Astrocyte (in vitro differentiated cells and primary cell): ENCODE measurements around the gene BBS12. TPM values are rescaled to one million over a fixed set of nuclear protein-coding genes. Genes with fewer than 3 reads are reported as not detected.

Experiments used
- DNase-seq: peaks from one replicate; pipeline ENCODE4 v3.0.0-alpha.2; 2010; ENCODE audit warnings: low read depth
- FAIRE-seq: peaks from 2 replicates; lab custom pipeline; 2011; peaks lifted over from hg19 to GRCh38; lab: Jason Lieb, UNC
- H2AFZ ChIP-seq: 2 replicates; pipeline ENCODE4 v1.6.0; 2012; ENCODE audit warnings: low read depth, low read length, inconsistent platforms
- H3K27ac ChIP-seq: 2 replicates; pipeline ENCODE4 v1.5.1; 2011; ENCODE audit warnings: low read depth, low read length, inconsistent platforms
- H3K27me3 ChIP-seq: 2 replicates; pipeline ENCODE4 v1.6.0; 2011; ENCODE audit warnings: low read length, inconsistent platforms; ENCODE audit not compliant: insufficient read depth
- H3K36me3 ChIP-seq: 2 replicates; pipeline ENCODE4 v1.5.1; 2011; ENCODE audit warnings: low read length, inconsistent platforms; ENCODE audit not compliant: insufficient read depth
- H3K4me1 ChIP-seq: 2 replicates; pipeline ENCODE4 v1.5.1; 2011; ENCODE audit warnings: low read length, inconsistent platforms; ENCODE audit not compliant: insufficient read depth
- H3K4me2 ChIP-seq: 2 replicates; pipeline ENCODE4 v1.6.0; 2012; ENCODE audit warnings: low read length, inconsistent platforms
- H3K4me3 ChIP-seq: 2 replicates; pipeline ENCODE4 v1.5.1; 2011; ENCODE audit warnings: low read depth, mild to moderate bottlenecking, low read length, inconsistent platforms; ENCODE audit not compliant: insufficient read depth
- H3K79me2 ChIP-seq: 2 replicates; pipeline ENCODE4 v1.6.0; 2012; ENCODE audit warnings: mild to moderate bottlenecking, low read length, inconsistent platforms; ENCODE audit not compliant: insufficient read depth
- H3K9ac ChIP-seq: 2 replicates; pipeline ENCODE4 v1.6.0; 2012; ENCODE audit warnings: mild to moderate bottlenecking, low read length, inconsistent platforms
- H3K9me3 ChIP-seq: 2 replicates; pipeline ENCODE4 v1.5.1; 2012; ENCODE audit warnings: low read depth, mild to moderate bottlenecking, low read length, inconsistent platforms; ENCODE audit not compliant: insufficient read depth
- H4K20me1 ChIP-seq: 2 replicates; pipeline ENCODE4 v1.6.0; 2012; ENCODE audit warnings: low read length, inconsistent platforms; ENCODE audit not compliant: insufficient read depth
- H3K27ac Mint-ChIP-seq: one replicate; pipeline ENCODE4 v1.8.0; 2021; ENCODE audit warnings: mild to moderate bottlenecking, mixed read lengths; ENCODE audit not compliant: unreplicated experiment
- H3K27me3 Mint-ChIP-seq: one replicate; pipeline ENCODE4 v1.8.0; 2021; ENCODE audit warnings: low read depth, mixed read lengths; ENCODE audit not compliant: unreplicated experiment
- H3K36me3 Mint-ChIP-seq: one replicate; pipeline ENCODE4 v1.8.0; 2021; ENCODE audit warnings: low read depth, mixed read lengths; ENCODE audit not compliant: unreplicated experiment
- H3K4me1 Mint-ChIP-seq: one replicate; pipeline ENCODE4 v1.8.0; 2021; ENCODE audit warnings: low read depth, mixed read lengths; ENCODE audit not compliant: unreplicated experiment
- H3K4me3 Mint-ChIP-seq: one replicate; pipeline ENCODE4 v1.8.0; 2021; ENCODE audit warnings: mild to moderate bottlenecking, moderate library complexity, mixed read lengths; ENCODE audit not compliant: unreplicated experiment
- H3K9me3 Mint-ChIP-seq: one replicate; pipeline ENCODE4 v1.8.0; 2021; ENCODE audit warnings: mild to moderate bottlenecking, mixed read lengths; ENCODE audit not compliant: unreplicated experiment
- EZH2 ChIP-seq: IDR thresholded peaks from 2 replicates; pipeline ENCODE4 v1.6.1; 2012; ENCODE audit warnings: mild to moderate bottlenecking, low read length, inconsistent platforms; ENCODE audit not compliant: insufficient read depth
- total RNA-seq: library from RNA; stranded (reverse); gene quantifications from 2 replicates; pipeline ENCODE4 v1.2.1, GENCODE V29; 2021
- TF ChIP-seq, protein P1 (sequence below): IDR thresholded peaks from 2 replicates; pipeline ENCODE4 v1.5.1; 2011; ENCODE audit warnings: low read depth, mild to moderate bottlenecking, inconsistent platforms, low read length, moderate library complexity; ENCODE audit not compliant: insufficient read depth

The BBS12 gene
- total RNA-seq, 1 donor from 2014 or later: 4.7 TPM

DNA sequence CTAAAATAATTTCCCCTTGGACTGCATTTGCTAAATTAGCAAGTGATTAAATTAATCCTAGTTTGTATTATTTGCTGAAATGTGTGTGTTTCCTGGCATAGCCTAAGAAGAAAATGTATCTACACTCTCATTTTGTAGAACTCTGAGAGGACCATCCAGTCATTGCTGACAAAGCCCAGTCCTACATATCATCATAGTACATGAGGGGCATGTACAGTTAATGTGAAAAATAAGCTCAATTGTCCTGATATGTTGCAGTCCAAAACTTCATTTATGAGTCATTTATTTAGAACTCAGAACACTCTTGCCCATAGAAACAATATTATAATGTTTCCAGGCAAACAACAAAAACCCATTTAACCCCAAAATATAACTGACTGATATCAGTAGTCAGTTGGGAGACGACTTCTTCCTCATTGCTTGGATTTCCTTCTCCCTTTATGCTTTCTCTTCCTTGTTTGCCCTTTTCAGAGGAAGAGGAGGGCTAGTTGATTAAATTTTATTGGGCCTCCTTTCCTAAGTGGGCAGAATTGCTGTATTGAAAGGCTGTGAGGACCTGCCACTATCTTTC lies 26.9 kb upstream of the BBS12 start:
- no peaks in the 10 kb centered on the region for H3K27me3 ChIP-seq
- Mint-ChIP-seq H3K36me3 (no peaks in the 10 kb centered on the region), H3K9me3 (no peaks in the 10 kb centered on the region), H3K27me3 (no peaks in the 10 kb centered on the region), H3K4me1 (peaks cover 5% of the 10 kb centered on the region), H3K4me3 (no peak overlapping the region), H3K27ac (no peak overlapping the region)
- no peaks in the 10 kb centered on the region for H4K20me1 ChIP-seq
- no peaks in the 10 kb centered on the region for H3K79me2 ChIP-seq
- H3K4me3 ChIP-seq: no peak overlapping the region
- H3K4me2 ChIP-seq: no peak overlapping the region
- DNase-seq: no peak
- no peak overlapping the region for H3K9ac ChIP-seq
- H2AFZ ChIP-seq: no peak overlapping the region
- no peak for TF ChIP-seq EZH2
- H3K9me3 ChIP-seq: no peaks in the 10 kb centered on the region
- FAIRE-seq: no peak
- H3K36me3 ChIP-seq: no peaks in the 10 kb centered on the region
- H3K27ac ChIP-seq: no peak overlapping the region
- no peaks in the 10 kb centered on the region for H3K4me1 ChIP-seq

GRCh38 chr4:122706511-122706910 lies 26.0 kb upstream of the BBS12 start:
- Mint-ChIP-seq H3K4me1 (peaks cover 5% of the 10 kb centered on the region), H3K4me3 (no peak overlapping the region), H3K27ac (no peak overlapping the region), H3K27me3 (no peaks in the 10 kb centered on the region), H3K36me3 (no peaks in the 10 kb centered on the region), H3K9me3 (no peaks in the 10 kb centered on the region)
- H3K27ac ChIP-seq: no peak overlapping the region
- no peak for DNase-seq
- H3K4me2 ChIP-seq: no peak overlapping the region
- H3K36me3 ChIP-seq: no peaks in the 10 kb centered on the region
- no peaks in the 10 kb centered on the region for H4K20me1 ChIP-seq
- no peak overlapping the region for H2AFZ ChIP-seq
- no peak for FAIRE-seq
- H3K9me3 ChIP-seq: no peaks in the 10 kb centered on the region
- no peak overlapping the region for H3K4me3 ChIP-seq
- no peaks in the 10 kb centered on the region for H3K27me3 ChIP-seq
- H3K79me2 ChIP-seq: no peaks in the 10 kb centered on the region
- no peaks in the 10 kb centered on the region for H3K4me1 ChIP-seq
- no peak for TF ChIP-seq EZH2
- TF ChIP-seq, protein P1, sequence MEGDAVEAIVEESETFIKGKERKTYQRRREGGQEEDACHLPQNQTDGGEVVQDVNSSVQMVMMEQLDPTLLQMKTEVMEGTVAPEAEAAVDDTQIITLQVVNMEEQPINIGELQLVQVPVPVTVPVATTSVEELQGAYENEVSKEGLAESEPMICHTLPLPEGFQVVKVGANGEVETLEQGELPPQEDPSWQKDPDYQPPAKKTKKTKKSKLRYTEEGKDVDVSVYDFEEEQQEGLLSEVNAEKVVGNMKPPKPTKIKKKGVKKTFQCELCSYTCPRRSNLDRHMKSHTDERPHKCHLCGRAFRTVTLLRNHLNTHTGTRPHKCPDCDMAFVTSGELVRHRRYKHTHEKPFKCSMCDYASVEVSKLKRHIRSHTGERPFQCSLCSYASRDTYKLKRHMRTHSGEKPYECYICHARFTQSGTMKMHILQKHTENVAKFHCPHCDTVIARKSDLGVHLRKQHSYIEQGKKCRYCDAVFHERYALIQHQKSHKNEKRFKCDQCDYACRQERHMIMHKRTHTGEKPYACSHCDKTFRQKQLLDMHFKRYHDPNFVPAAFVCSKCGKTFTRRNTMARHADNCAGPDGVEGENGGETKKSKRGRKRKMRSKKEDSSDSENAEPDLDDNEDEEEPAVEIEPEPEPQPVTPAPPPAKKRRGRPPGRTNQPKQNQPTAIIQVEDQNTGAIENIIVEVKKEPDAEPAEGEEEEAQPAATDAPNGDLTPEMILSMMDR: no peak
- H3K9ac ChIP-seq: no peak overlapping the region

DNA sequence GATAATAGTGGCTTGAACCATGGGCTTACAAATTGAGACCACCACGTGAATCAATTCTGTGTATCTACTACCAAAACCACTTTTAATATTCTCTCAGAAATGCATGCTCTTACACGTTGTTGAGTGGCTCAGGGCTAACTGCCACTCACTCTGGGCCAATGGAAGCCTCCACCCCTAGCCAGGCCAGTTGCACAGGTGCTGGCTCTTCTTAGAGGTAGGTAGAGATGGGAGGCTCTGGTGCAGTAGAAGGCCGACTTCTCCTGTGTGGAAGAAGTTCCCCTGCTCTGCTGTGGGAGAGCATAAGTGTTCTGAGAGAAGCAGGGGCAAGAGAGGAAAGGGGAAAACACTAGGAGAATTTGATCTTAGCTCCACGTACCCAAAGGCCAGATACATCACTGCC lies 25.0 kb upstream of the BBS12 start:
- Mint-ChIP-seq H3K9me3 (no peaks in the 10 kb centered on the region), H3K4me1 (peaks cover 6% of the 10 kb centered on the region), H3K36me3 (no peaks in the 10 kb centered on the region), H3K4me3 (no peak overlapping the region), H3K27ac (no peak overlapping the region), H3K27me3 (no peaks in the 10 kb centered on the region)
- TF ChIP-seq, protein P1: no peak
- no peak for TF ChIP-seq EZH2
- no peaks in the 10 kb centered on the region for H3K4me1 ChIP-seq
- no peaks in the 10 kb centered on the region for H3K27me3 ChIP-seq
- DNase-seq: no peak
- no peaks in the 10 kb centered on the region for H3K9me3 ChIP-seq
- no peak overlapping the region for H3K27ac ChIP-seq
- H3K36me3 ChIP-seq: no peaks in the 10 kb centered on the region
- H4K20me1 ChIP-seq: no peaks in the 10 kb centered on the region
- H3K4me2 ChIP-seq: no peak overlapping the region
- no peak overlapping the region for H3K9ac ChIP-seq
- no peak overlapping the region for H2AFZ ChIP-seq
- FAIRE-seq: no peak
- no peak overlapping the region for H3K4me3 ChIP-seq
- H3K79me2 ChIP-seq: no peaks in the 10 kb centered on the region
